Urinary bladder (tissue), 4 donors: ENCODE data around the gene EPS8. TPM values are rescaled to one million over a fixed set of nuclear protein-coding genes. Genes with fewer than 3 reads are reported as not detected.
"Not testable (repeated sequence)": the region's sequence is repeated elsewhere in the genome, so short reads cannot be mapped to it uniquely, and the experiment has no call there.

Experiments
- DNase-seq: peaks from one replicate; pipeline ENCODE4 v3.0.0-alpha.2; 2015; ENCODE audit errors: extremely low spot score
- H3K27ac ChIP-seq: one replicate; pipeline ENCODE4 v1.5.1; 2013; ENCODE audit warnings: low read depth, mild to moderate bottlenecking, moderate library complexity
- H3K36me3 ChIP-seq: one replicate; pipeline ENCODE4 v1.6.1; 2013; ENCODE audit warnings: mild to moderate bottlenecking, moderate library complexity; ENCODE audit not compliant: insufficient read depth
- H3K4me1 ChIP-seq: one replicate; pipeline ENCODE4 v1.6.1; 2013; ENCODE audit warnings: mild to moderate bottlenecking, moderate library complexity; ENCODE audit not compliant: insufficient read depth
- H3K4me3 ChIP-seq: one replicate; pipeline ENCODE4 v1.5.1; 2013; ENCODE audit warnings: low read depth, low read length
- WGBS: extraction: QIAGEN DNeasy Blood & Tissue Kit; methylation state at CpG from one replicate; pipeline ENCODE4 v1.1.7; 2013; 5-methylcytosine and 5-hydroxymethylcytosine counted together
- polyA plus RNA-seq: library from polyadenylated mRNA; stranded (reverse); fragments of 200-250 nt; gene quantifications from one replicate; pipeline ENCODE4 v1.2.3, GENCODE V29; 2013
- total RNA-seq: library from RNA; depleted of rRNA; stranded (reverse); fragments of >200 nt; gene quantifications from one replicate; pipeline ENCODE4 v1.2.3, GENCODE V29; 2014
- donor health status: healthy with polysubstance abuse.
- donor health status: healthy.

The EPS8 gene
- total and polyA plus RNA-seq, 2 donors: 68.9 to 133 TPM

GRCh38 chr12:15763328-15763727, 25.9 kb downstream of the EPS8 start:
- no peak for DNase-seq
- H3K4me1 ChIP-seq: no peaks in the 10 kb centered on the region
- H3K27ac ChIP-seq: no peak overlapping the region
- whole genome bisulfite sequencing: 76% methylated on average over 1 of the region's 1 CpG
- H3K36me3 ChIP-seq: no peaks in the 10 kb centered on the region
- H3K4me3 ChIP-seq: no peak overlapping the region

GRCh38 chr12:15762162-15762561, 27.0 kb downstream of the EPS8 start:
- DNase-seq, H3K36me3 ChIP-seq, H3K4me3 ChIP-seq, H3K27ac ChIP-seq, H3K4me1 ChIP-seq: not testable (repeated sequence)
- 98% methylated on average over 7 of the region's 7 CpGs for WGBS

GRCh38 chr12:15757553-15758255, 31.5 kb downstream of the EPS8 start:
- DNase-seq: no peak
- H3K4me1 ChIP-seq: no peaks in the 10 kb centered on the region

GRCh38 chr12:15756822-15757221, 32.4 kb downstream of the EPS8 start:
- DNase-seq: no peak
- no peak overlapping the region for H3K4me3 ChIP-seq
- H3K36me3 ChIP-seq: peaks cover 2% of the 10 kb centered on the region
- WGBS: 65% methylated on average over 1 of the region's 1 CpG
- H3K27ac ChIP-seq: no peak overlapping the region
- H3K4me1 ChIP-seq: no peaks in the 10 kb centered on the region

More at GRCh38 chr12:15757553-15758255, 31.5 kb downstream of the EPS8 start:
- no peak overlapping the region for H3K4me3 ChIP-seq
- H3K27ac ChIP-seq: no peak overlapping the region
- peaks cover 2% of the 10 kb centered on the region for H3K36me3 ChIP-seq
- 96% methylated on average over 7 of the region's 7 CpGs for WGBS

- peaks cover 2% of the 10 kb centered on the region for H3K36me3 ChIP-seq
- DNase-seq: no peak
- no peaks in the 10 kb centered on the region for H3K4me1 ChIP-seq
- H3K4me3 ChIP-seq: no peak overlapping the region
- WGBS: 21% methylated on average over 2 of the region's 2 CpGs
- H3K27ac ChIP-seq: no peak overlapping the region
Measured at GRCh38 chr12:15754233-15754632, 35.0 kb downstream of the EPS8 start.

- Histone ChIP-seq H3K4me3 (no peak overlapping the region), H3K4me1 (no peaks in the 10 kb centered on the region), H3K27ac (no peak overlapping the region), H3K36me3 (peaks cover 2% of the 10 kb centered on the region)
- DNase-seq: no peak
Measured at GRCh38 chr12:15752785-15753184, 36.4 kb downstream of the EPS8 start.

GRCh38 chr12:15751741-15752140, 37.4 kb downstream of the EPS8 start:
- Histone ChIP-seq H3K4me3 (no peak overlapping the region), H3K36me3 (peaks cover 2% of the 10 kb centered on the region), H3K4me1 (no peaks in the 10 kb centered on the region), H3K27ac (no peak overlapping the region)
- DNase-seq: no peak
- 75% methylated on average over 2 of the region's 2 CpGs for WGBS

- H3K4me3 ChIP-seq: no peak overlapping the region
- H3K27ac ChIP-seq: no peak overlapping the region
- peaks cover 2% of the 10 kb centered on the region for H3K36me3 ChIP-seq
- H3K4me1 ChIP-seq: no peaks in the 10 kb centered on the region
- WGBS: 75% methylated on average over 4 of the region's 4 CpGs
- no peak for DNase-seq
Measured at GRCh38 chr12:15749937-15750336, 39.3 kb downstream of the EPS8 start.

- WGBS: 97% methylated on average over 3 of the region's 3 CpGs
- H3K4me3 ChIP-seq, H3K27ac ChIP-seq, H3K36me3 ChIP-seq, H3K4me1 ChIP-seq, DNase-seq: not testable (repeated sequence)
Measured at GRCh38 chr12:15741870-15742269, 47.3 kb downstream of the EPS8 start.

GRCh38 chr12:15741082-15741481, 48.1 kb downstream of the EPS8 start:
- no peak overlapping the region for H3K27ac ChIP-seq
- DNase-seq: no peak
- 95% methylated on average over 2 of the region's 2 CpGs for WGBS
- H3K4me3 ChIP-seq: no peak overlapping the region
- H3K4me1 ChIP-seq: no peaks in the 10 kb centered on the region
- H3K36me3 ChIP-seq: no peaks in the 10 kb centered on the region

GRCh38 chr12:15740389-15740788, 48.8 kb downstream of the EPS8 start:
- 98% methylated on average over 5 of the region's 5 CpGs for WGBS

GRCh38 chr12:15738438-15739015, 50.7 kb downstream of the EPS8 start:
- DNase-seq: no peak
- WGBS: 83% methylated on average over 3 of the region's 3 CpGs
- H3K4me3 ChIP-seq: no peak overlapping the region

More at GRCh38 chr12:15740389-15740788, 48.8 kb downstream of the EPS8 start:
- H3K27ac ChIP-seq, H3K4me1 ChIP-seq, H3K36me3 ChIP-seq, DNase-seq, H3K4me3 ChIP-seq: not testable (repeated sequence)

GRCh38 chr12:15735837-15736615, 53.2 kb downstream of the EPS8 start:
- DNase-seq: no peak
- WGBS: 95% methylated on average over 5 of the region's 5 CpGs
- Histone ChIP-seq H3K27ac (no peak overlapping the region), H3K4me1 (no peaks in the 10 kb centered on the region), H3K4me3 (no peak overlapping the region), H3K36me3 (no peaks in the 10 kb centered on the region)

More at GRCh38 chr12:15738438-15739015, 50.7 kb downstream of the EPS8 start:
- Histone ChIP-seq H3K27ac (no peak overlapping the region), H3K4me1 (no peaks in the 10 kb centered on the region), H3K36me3 (no peaks in the 10 kb centered on the region)

- Histone ChIP-seq H3K4me1 (no peaks in the 10 kb centered on the region), H3K27ac (no peak overlapping the region), H3K4me3 (no peak overlapping the region), H3K36me3 (no peaks in the 10 kb centered on the region)
- 75% methylated on average over 3 of the region's 3 CpGs for WGBS
- DNase-seq: no peak
Measured at GRCh38 chr12:15733136-15733535, 56.1 kb downstream of the EPS8 start.
